Gastrocnemius medialis (tissue), 4 donors: ENCODE data around the gene UPK1A.

ENCODE experiments used
- CTCF ChIP-seq, 5 experiments: fragments of 450-650 bp in 3 of 5; fragments of 200-600 bp in 2 of 5; sonication (generic) in 2 of 5; IDR thresholded peaks in 4 of 5; conservative IDR thresholded peaks in 1 of 5; 1 replicate in 4 of 5; 2 replicates in 1 of 5; pipeline ENCODE4 v1.5.1; 2016 to 2019; ENCODE audit warnings: antibody characterized with exemption in 5 of 5, mild to moderate bottlenecking in 3 of 5, moderate library complexity in 3 of 5
- POLR2A ChIP-seq, 2 donors: fragments of 450-650 bp; IDR thresholded peaks; one replicate each; pipeline ENCODE4 v1.6.1; 2017; ENCODE audit warnings: antibody characterized with exemption in 2 of 2, mild to moderate bottlenecking in 2 of 2, moderate library complexity in 2 of 2

GRCh38 chr19:35633727-35634440 lies 32.4 kb upstream of the UPK1A start:
- TF ChIP-seq CTCF (IDR thresholded peaks at IDR 0.05 in 4 of 5, conservative IDR thresholded peaks at IDR 0.05 in 1 of 5) (no peak), POLR2A (IDR thresholded peaks at IDR 0.05) (no peak)
